ENCODE measurements around the gene ITGA7. TPM values are rescaled to one million over a fixed set of nuclear protein-coding genes. Genes with fewer than 3 reads are reported as not detected.

The ITGA7 gene
- total RNA-seq, 1 experiment from 2014 or later, result 96.2 TPM

DNA sequence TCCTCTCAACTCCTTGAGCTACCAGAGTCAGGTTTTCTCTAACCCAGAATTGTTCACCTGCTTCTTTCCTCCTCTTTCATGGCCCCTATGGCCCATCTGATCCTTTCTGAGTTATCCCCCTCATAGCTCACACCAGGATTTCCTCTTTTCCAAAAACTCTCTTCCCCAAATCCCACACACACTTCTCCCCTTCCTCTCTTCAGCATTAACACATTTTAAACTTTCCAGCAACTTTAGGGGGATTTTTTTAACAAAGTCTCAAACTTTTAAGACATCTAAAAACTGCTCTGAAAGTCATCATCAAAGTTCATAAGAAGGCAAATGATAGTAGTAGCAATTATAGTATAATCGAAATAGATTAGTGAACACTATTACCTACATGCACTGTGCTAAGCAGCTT lies 63.1 kb downstream of the ITGA7 start:
- Mint-ChIP-seq H3K9me3 (peaks cover 18% of the 10 kb centered on the region), H3K27me3 (ENCODE audit: low read depth) (peaks cover 15% of the 10 kb centered on the region), H3K36me3 (peaks cover 16% of the 10 kb centered on the region), H3K27ac (no peak overlapping the region), H3K4me3 (no peak overlapping the region), H3K4me1 (peaks cover 12% of the 10 kb centered on the region)
- CTCF ChIA-PET, result interaction anchor here (0.7 to 4.7 kb wide), 3 partner anchors 12 to 81 kb away, joined by 3 to 67 read pairs (median 3); no protein-coding TSS in a partner anchor
- ATAC-seq, result no peak
- POLR2A ChIA-PET, result no interaction called here
- DNase-seq (ENCODE audit: low spot score), result no peak
- TF ChIP-seq ESRRA (CRISPR knock-in tag; IDR thresholded peaks at IDR 0.05; ENCODE audit: borderline replicate concordance), result no peak
- TF ChIP-seq ZNF121 (CRISPR knock-in tag; IDR thresholded peaks at IDR 0.05), result no peak
- TF ChIP-seq GTF2I (CRISPR knock-in tag; conservative IDR thresholded peaks at IDR 0.05), result no peak
- TF ChIP-seq ELF4 (CRISPR knock-in tag; IDR thresholded peaks at IDR 0.05; ENCODE audit: low read depth), result no peak
- TF ChIP-seq, protein P1, sequence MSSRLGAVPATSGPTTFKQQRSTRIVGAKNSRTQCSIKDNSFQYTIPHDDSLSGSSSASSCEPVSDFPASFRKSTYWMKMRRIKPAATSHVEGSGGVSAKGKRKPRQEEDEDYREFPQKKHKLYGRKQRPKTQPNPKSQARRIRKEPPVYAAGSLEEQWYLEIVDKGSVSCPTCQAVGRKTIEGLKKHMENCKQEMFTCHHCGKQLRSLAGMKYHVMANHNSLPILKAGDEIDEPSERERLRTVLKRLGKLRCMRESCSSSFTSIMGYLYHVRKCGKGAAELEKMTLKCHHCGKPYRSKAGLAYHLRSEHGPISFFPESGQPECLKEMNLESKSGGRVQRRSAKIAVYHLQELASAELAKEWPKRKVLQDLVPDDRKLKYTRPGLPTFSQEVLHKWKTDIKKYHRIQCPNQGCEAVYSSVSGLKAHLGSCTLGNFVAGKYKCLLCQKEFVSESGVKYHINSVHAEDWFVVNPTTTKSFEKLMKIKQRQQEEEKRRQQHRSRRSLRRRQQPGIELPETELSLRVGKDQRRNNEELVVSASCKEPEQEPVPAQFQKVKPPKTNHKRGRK (CRISPR knock-in tag; IDR thresholded peaks at IDR 0.05; ENCODE audit: borderline replicate concordance), result no peak
- TF ChIP-seq, protein P2, sequence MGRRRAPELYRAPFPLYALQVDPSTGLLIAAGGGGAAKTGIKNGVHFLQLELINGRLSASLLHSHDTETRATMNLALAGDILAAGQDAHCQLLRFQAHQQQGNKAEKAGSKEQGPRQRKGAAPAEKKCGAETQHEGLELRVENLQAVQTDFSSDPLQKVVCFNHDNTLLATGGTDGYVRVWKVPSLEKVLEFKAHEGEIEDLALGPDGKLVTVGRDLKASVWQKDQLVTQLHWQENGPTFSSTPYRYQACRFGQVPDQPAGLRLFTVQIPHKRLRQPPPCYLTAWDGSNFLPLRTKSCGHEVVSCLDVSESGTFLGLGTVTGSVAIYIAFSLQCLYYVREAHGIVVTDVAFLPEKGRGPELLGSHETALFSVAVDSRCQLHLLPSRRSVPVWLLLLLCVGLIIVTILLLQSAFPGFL (CRISPR knock-in tag; IDR thresholded peaks at IDR 0.05; ENCODE audit: borderline replicate concordance), result no peak
- TF ChIP-seq, protein P3, sequence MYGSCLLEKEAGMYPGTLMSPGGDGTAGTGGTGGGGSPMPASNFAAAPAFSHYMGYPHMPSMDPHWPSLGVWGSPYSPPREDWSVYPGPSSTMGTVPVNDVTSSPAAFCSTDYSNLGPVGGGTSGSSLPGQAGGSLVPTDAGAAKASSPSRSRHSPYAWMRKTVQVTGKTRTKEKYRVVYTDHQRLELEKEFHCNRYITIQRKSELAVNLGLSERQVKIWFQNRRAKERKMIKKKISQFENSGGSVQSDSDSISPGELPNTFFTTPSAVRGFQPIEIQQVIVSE (CRISPR knock-in tag; IDR thresholded peaks at IDR 0.05; ENCODE audit: borderline replicate concordance), result no peak

DNA sequence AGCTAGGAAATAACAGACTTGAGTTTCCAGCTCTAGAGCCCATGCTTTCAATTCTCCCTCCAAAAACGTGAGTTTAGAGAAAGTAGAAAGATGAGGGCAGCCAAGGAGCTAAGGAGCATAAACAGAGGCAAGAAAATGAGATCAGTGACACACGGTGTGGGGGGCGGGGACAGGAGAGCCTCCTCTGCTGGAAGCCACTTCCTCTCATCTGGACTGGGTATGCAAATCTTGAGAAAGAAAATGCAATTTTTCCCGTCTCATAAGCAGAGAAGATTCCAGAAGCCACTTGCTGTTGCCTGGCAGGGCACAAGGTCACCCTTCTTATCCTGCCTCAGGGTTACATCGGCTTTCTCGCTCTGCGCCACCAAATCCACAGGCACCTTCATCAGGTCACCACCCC lies 65.0 kb downstream of the ITGA7 start:
- peaks cover 8% of the 10 kb centered on the region for H3K27me3 Mint-ChIP-seq (ENCODE audit: low read depth)
- ChIA-PET CTCF (no interaction called here), POLR2A (no interaction called here)
- H3K9me3 Mint-ChIP-seq, result peaks cover 8% of the 10 kb centered on the region
- H3K36me3 Mint-ChIP-seq, result peaks cover 4% of the 10 kb centered on the region; the same call in 1 of the 2 replicates
- TF ChIP-seq MXD4 (CRISPR knock-in tag; IDR thresholded peaks at IDR 0.05; ENCODE audit: borderline replicate concordance) (no peak), GABPB1 (CRISPR knock-in tag; IDR thresholded peaks at IDR 0.05) (no peak), NR1H2 (CRISPR knock-in tag; IDR thresholded peaks at IDR 0.05) (no peak), TEAD4 (CRISPR knock-in tag; IDR thresholded peaks at IDR 0.05) (no peak), SP1 (CRISPR knock-in tag; conservative IDR thresholded peaks at IDR 0.05) (no peak), OVOL2 (CRISPR knock-in tag; IDR thresholded peaks at IDR 0.05; ENCODE audit: borderline replicate concordance) (no peak), RELA (CRISPR knock-in tag; IDR thresholded peaks at IDR 0.05; ENCODE audit: borderline replicate concordance) (no peak), NFYB (CRISPR knock-in tag; conservative IDR thresholded peaks at IDR 0.05; ENCODE audit: low read depth) (no peak), PRRX2 (CRISPR knock-in tag; IDR thresholded peaks at IDR 0.05) (no peak)
- TF ChIP-seq, protein P4, sequence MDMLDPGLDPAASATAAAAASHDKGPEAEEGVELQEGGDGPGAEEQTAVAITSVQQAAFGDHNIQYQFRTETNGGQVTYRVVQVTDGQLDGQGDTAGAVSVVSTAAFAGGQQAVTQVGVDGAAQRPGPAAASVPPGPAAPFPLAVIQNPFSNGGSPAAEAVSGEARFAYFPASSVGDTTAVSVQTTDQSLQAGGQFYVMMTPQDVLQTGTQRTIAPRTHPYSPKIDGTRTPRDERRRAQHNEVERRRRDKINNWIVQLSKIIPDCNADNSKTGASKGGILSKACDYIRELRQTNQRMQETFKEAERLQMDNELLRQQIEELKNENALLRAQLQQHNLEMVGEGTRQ (CRISPR knock-in tag; IDR thresholded peaks at IDR 0.05), result no peak
- TF ChIP-seq, protein P5, sequence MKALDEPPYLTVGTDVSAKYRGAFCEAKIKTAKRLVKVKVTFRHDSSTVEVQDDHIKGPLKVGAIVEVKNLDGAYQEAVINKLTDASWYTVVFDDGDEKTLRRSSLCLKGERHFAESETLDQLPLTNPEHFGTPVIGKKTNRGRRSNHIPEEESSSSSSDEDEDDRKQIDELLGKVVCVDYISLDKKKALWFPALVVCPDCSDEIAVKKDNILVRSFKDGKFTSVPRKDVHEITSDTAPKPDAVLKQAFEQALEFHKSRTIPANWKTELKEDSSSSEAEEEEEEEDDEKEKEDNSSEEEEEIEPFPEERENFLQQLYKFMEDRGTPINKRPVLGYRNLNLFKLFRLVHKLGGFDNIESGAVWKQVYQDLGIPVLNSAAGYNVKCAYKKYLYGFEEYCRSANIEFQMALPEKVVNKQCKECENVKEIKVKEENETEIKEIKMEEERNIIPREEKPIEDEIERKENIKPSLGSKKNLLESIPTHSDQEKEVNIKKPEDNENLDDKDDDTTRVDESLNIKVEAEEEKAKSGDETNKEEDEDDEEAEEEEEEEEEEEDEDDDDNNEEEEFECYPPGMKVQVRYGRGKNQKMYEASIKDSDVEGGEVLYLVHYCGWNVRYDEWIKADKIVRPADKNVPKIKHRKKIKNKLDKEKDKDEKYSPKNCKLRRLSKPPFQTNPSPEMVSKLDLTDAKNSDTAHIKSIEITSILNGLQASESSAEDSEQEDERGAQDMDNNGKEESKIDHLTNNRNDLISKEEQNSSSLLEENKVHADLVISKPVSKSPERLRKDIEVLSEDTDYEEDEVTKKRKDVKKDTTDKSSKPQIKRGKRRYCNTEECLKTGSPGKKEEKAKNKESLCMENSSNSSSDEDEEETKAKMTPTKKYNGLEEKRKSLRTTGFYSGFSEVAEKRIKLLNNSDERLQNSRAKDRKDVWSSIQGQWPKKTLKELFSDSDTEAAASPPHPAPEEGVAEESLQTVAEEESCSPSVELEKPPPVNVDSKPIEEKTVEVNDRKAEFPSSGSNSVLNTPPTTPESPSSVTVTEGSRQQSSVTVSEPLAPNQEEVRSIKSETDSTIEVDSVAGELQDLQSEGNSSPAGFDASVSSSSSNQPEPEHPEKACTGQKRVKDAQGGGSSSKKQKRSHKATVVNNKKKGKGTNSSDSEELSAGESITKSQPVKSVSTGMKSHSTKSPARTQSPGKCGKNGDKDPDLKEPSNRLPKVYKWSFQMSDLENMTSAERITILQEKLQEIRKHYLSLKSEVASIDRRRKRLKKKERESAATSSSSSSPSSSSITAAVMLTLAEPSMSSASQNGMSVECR (CRISPR knock-in tag; IDR thresholded peaks at IDR 0.05; ENCODE audit: borderline replicate concordance), result no peak
- TF ChIP-seq, protein P6, sequence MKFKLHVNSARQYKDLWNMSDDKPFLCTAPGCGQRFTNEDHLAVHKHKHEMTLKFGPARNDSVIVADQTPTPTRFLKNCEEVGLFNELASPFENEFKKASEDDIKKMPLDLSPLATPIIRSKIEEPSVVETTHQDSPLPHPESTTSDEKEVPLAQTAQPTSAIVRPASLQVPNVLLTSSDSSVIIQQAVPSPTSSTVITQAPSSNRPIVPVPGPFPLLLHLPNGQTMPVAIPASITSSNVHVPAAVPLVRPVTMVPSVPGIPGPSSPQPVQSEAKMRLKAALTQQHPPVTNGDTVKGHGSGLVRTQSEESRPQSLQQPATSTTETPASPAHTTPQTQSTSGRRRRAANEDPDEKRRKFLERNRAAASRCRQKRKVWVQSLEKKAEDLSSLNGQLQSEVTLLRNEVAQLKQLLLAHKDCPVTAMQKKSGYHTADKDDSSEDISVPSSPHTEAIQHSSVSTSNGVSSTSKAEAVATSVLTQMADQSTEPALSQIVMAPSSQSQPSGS (CRISPR knock-in tag; IDR thresholded peaks at IDR 0.05; ENCODE audit: borderline replicate concordance, low read depth), result no peak
- TF ChIP-seq, protein P7, sequence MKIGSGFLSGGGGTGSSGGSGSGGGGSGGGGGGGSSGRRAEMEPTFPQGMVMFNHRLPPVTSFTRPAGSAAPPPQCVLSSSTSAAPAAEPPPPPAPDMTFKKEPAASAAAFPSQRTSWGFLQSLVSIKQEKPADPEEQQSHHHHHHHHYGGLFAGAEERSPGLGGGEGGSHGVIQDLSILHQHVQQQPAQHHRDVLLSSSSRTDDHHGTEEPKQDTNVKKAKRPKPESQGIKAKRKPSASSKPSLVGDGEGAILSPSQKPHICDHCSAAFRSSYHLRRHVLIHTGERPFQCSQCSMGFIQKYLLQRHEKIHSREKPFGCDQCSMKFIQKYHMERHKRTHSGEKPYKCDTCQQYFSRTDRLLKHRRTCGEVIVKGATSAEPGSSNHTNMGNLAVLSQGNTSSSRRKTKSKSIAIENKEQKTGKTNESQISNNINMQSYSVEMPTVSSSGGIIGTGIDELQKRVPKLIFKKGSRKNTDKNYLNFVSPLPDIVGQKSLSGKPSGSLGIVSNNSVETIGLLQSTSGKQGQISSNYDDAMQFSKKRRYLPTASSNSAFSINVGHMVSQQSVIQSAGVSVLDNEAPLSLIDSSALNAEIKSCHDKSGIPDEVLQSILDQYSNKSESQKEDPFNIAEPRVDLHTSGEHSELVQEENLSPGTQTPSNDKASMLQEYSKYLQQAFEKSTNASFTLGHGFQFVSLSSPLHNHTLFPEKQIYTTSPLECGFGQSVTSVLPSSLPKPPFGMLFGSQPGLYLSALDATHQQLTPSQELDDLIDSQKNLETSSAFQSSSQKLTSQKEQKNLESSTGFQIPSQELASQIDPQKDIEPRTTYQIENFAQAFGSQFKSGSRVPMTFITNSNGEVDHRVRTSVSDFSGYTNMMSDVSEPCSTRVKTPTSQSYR (CRISPR knock-in tag; IDR thresholded peaks at IDR 0.05), result no peak
- TF ChIP-seq, protein P8, sequence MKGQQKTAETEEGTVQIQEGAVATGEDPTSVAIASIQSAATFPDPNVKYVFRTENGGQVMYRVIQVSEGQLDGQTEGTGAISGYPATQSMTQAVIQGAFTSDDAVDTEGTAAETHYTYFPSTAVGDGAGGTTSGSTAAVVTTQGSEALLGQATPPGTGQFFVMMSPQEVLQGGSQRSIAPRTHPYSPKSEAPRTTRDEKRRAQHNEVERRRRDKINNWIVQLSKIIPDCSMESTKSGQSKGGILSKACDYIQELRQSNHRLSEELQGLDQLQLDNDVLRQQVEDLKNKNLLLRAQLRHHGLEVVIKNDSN (CRISPR knock-in tag; IDR thresholded peaks at IDR 0.05), result no peak
- H3K27ac Mint-ChIP-seq, result no peak overlapping the region
- no peak for DNase-seq (ENCODE audit: low spot score)
- no peak for ATAC-seq
- peaks cover 12% of the 10 kb centered on the region for H3K4me1 Mint-ChIP-seq
- no peak overlapping the region for H3K4me3 Mint-ChIP-seq
